HTERT RPE-1 (cell line): ENCODE data around the gene OR6C68.
"Not testable (repeated sequence)": the region's sequence is repeated elsewhere in the genome, so short reads cannot be mapped to it uniquely, and the experiment has no call there.

ENCODE experiments used
- in situ Hi-C: fragments of 300-500 bp; cut with MboI; formaldehyde crosslinking; loops from 4 replicates; pipeline ENCODE4 v1.14.3; 2020; ENCODE audit warnings: low sequenced_read_pairs

OR6C68 gene

GRCh38 chr12:55492078-55492477 lies at the start of gene OR6C68:
OR6C68 (plus strand) TSS chr12:55492378; CDS start chr12:55492378, 0 bp downstream.
- in situ Hi-C loops: no loop called here

DNA sequence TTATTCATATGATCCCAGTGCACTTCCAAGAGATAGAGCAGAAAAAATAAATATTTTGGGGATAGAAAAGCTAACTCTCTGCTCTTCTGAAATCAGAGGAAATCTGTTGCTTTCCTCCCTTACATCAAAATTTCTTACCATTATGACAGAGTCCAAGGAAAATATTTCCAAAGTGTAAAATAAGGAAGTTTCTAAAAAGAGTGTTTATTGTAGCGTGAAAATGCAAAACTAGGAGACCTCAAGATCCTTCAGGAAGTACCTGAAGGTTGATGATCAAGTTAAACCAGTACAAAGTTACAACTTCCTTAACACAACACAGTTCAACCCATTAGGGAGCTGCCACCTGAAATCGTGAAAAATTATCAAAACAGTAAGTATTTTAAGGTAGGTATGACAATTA lies 48.4 kb upstream of the OR6C68 start, which contains the start of gene OR6C2:
Gene OR6C2, plus strand, starts transcription at position 301 of the 400 bp plus-strand sequence. CDS start 8,138 bp downstream, outside the sequence.
- in situ Hi-C loops: no loop called here

GRCh38 chr12:55445357-55445756 lies 46.8 kb upstream of the OR6C68 start:
- in situ Hi-C loops: no loop called here

GRCh38 chr12:55446326-55446725 lies 45.9 kb upstream of the OR6C68 start:
- in situ Hi-C loops: no loop called here

DNA sequence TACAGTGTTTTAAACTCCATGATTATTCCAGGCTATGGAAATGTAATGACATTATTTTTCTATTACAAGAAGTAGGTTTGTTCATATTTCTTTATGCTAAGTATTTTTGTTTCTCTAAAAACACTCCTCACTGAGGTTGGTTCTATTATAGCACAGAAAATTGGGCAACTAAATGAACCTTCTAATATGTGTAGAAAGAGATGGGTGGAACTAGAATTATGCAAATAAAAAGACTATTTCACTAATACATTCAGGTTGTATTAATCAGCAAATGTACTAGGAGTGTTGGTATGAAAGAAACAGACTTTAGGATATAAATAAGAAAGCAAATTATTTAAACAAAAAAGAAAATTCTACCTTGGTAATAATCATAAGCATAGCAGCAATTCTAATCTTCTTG lies 43.4 kb upstream of the OR6C68 start:
- in situ Hi-C loops: no loop called here

DNA sequence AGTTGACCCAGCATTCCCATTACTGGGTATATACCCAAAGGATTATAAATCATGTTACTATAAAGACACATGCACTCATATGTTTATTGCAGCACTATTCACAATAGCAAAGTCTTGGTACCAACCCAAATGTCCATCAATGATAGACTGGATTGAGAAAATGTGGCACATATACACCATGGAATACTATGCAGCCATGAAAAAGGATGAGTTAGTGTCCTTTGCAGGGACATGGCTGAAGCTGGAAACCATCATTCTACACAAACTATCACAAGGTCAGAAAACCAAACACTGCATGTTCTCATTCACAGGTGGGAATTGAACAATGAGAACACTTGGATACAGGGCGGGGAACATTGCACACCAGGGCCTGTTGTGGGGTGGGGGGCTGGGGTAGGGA lies 27.3 kb upstream of the OR6C68 start:
- in situ Hi-C loops: not testable (repeated sequence)

DNA sequence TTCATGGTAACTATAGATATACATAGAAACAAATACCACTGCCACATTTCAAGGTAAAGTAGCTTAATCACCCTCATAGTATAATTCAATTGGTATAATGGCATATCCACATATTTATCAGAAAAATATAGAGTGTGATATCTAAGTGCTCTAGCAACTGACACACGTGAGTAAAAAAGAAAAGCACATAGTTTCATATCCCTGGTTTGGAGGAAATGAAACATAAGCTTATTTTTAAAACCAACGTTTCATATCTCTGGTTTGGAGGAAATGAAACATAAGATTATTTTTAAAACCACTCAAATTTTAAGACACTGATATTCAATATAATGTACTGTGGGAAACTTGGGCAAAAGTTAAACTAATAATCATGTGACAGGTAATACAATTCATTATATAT lies 24.3 kb upstream of the OR6C68 start:
- in situ Hi-C loops: no loop called here

GRCh38 chr12:55469291-55469690 lies 22.9 kb upstream of the OR6C68 start:
- in situ Hi-C loops: no loop called here

DNA sequence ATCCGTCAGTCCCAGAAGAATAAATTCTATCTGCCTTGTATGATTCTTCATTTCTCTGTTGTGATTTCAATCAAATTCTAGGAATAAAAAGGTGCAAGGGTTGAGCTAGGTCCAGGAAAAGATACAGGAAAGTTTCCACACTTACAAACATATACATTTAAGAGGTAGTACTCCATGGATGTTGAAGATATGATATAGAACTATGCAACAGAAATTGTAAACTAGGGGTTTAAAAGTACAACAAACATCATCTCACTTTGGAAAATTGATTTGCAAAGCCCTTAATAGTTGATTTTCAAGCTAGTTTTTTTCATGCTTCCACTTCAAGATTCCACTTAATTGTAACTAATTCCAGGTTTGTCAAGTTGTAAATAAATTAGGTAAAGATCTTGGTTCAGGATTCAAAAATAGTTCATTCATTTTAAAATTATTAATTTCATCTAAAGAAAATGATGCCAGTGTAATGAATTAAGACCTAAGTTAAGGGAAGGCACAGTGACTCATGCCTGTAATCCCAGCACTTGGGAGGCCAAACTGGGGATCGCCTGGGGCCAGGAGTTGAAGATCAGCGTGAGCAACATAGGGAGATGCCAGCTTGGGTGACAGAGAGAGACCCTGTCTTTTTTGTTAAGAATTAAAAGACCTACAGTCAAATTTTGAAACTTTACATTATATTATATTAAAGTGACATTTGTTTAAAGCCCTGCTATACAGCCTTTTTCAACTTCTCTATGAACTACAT lies 21.9 kb upstream of the OR6C68 start, which contains the start of gene OR6C70:
Gene OR6C70, minus strand, starts transcription at position 51 of the 742 bp plus-strand sequence. Its CDS starts 0 bp downstream, at position 51.
- in situ Hi-C loops: no loop called here

GRCh38 chr12:55472264-55472663 lies 19.9 kb upstream of the OR6C68 start:
- in situ Hi-C loops: no loop called here

DNA sequence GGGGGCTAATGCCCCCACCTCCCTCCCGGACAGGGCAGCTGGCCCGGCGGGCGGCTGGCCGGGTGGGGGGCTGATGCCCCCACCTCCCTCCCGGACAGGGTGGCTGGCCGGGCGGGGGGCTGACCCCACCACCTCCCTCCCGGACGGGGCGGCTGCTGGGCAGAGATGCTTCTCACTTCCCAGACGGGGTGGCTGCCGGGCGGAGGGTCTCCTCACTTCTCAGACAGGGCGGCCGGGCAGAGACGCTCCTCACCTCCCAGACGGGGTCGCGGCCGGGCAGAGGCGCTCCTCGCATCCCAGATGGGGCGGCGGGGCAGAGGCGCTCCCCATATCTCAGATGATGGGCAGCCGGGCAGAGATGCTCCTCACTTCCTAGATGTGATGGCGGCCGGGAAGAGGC lies 13.0 kb upstream of the OR6C68 start:
- in situ Hi-C loops: not testable (repeated sequence)

GRCh38 chr12:55484284-55484683 lies 7.9 kb upstream of the OR6C68 start:
- in situ Hi-C loops: not testable (repeated sequence)

DNA sequence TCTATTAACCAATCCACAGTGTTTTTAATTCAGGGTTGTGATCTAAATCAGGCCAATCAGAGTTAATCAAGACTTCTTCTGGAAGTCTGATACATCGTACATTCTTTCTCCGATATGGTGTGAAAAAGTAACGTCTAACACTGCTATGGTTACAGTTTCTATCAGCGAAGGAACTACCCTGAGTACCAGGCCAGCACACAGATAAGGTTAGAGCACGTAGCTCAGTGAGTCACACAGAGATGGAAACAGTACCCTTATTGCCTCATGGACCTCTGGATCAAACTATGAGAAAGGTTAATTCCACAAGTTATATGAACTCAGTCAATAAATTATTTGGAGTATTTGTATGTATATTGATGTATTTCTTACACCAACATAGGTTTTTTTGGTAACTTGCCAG lies 3.3 kb downstream of the OR6C68 start:
- in situ Hi-C loops: no loop called here

DNA sequence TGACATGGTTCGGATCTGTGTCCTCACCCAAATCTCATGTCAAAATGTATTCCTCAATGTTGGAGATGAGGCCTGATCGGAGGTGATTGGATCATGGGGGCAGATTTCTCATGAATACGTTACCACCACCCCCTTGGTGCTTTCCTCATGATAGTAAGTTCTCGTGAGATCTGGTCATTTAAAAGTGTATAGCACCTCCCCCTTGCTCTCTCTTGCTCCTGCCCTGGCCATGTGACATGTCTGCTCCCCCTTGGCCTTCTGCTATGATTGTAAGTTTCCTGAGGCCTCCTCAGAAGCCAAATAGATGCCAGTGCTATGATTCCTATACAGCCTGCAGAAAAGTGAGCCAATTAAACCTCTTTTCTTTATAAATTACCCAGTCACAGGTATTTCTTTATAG lies 7.1 kb downstream of the OR6C68 start:
- in situ Hi-C loops: no loop called here

DNA sequence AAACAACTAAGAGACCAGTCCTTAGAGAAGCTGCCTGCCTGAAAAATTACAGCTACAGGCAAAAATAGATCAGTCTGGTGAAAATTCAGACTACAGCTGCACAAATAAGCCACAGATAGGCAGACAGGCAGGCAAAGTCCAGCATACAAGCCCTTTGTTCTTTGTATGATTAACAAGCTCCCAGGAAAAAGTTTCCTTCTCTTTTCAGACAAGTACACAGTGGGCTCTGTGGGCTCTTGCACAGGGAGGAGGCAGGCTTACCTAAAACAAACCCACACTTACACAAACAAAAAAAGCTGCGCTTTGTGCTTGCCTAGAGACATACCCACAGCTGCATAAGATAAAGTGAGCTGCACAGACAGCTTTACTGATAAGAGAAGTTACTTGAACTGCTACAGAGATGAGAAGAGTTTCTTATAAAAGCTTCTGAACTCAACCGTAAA lies 7.7 kb downstream of the OR6C68 start:
- in situ Hi-C loops: no loop called here

DNA sequence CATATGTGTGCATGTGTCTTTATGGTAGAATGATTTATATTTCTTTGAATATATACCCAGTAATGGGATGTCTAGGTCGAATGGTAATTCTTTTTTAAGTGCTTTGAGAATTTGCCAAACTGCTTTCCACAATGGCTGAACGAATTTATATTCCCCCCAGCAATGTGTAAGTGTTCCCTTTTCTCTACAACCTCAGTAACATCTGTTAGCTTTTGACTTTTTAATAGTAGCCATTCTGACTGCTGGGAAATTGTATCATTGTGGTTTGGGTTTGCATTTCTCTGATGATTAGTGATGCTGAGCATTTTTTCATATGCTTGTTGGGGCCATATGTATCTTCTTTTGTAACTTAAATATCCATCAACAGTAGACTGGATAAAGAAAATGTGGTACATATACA lies 9.4 kb downstream of the OR6C68 start:
- in situ Hi-C loops: no loop called here

- in situ Hi-C loops: no loop called here
Measured at GRCh38 chr12:55515696-55516095, 23.5 kb downstream of the OR6C68 start.

DNA sequence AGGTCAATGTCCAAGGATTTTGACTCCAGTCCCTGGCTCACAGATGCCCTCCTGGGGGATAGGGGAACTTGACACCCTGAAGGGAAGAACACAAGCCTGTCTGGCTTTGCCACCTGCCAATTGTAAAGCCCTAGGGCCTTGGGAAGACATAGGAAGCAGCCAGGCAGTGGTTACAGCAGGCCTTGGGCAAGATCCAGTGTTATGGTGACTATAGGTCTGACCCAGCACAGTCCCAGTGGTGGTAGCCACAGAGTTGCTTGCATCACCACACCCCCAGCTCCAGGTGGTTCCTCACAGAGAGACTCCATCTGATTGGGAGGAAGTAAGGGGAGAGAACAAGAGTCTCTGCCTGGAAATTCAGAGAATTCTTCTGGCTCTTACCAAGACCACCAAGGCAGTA lies 24.2 kb downstream of the OR6C68 start:
- in situ Hi-C loops: no loop called here
